Kidney (tissue), 14 donors: Measurements from ENCODE around the gene NIT2. TPM values are rescaled to one million over a fixed set of nuclear protein-coding genes. Genes with fewer than 3 reads are reported as not detected.

Experiments
- DNase-seq, 5 donors: peaks; one replicate each; pipeline ENCODE4 v3.0.0-alpha.2; 2013 to 2020
- FAIRE-seq: peaks from 2 replicates; lab custom pipeline; 2012; peaks lifted over from hg19 to GRCh38; lab: Jason Lieb, UNC
- H3K27ac ChIP-seq, 2 donors: one replicate each; pipeline ENCODE4 v1.7.0; 2013; ENCODE audit warnings: low read depth in 2 of 2, low read length in 2 of 2, inconsistent platforms in 1 of 2
- H3K27me3 ChIP-seq: one replicate; pipeline ENCODE4 v1.7.1; 2013; ENCODE audit warnings: low read length, inconsistent platforms; ENCODE audit not compliant: control insufficient read depth, insufficient read depth
- H3K36me3 ChIP-seq, 3 donors: one replicate each; pipeline versions ENCODE4 v1.7.0 to v1.7.1; 2013; ENCODE audit warnings: low read length in 3 of 3, control low read depth in 1 of 3, inconsistent platforms in 1 of 3; ENCODE audit not compliant: insufficient read depth in 3 of 3, control insufficient read depth in 2 of 3
- H3K4me1 ChIP-seq, 3 donors: one replicate each; pipeline versions ENCODE4 v1.7.0 to v1.7.1; 2013; ENCODE audit warnings: low read length in 3 of 3, inconsistent platforms in 1 of 3, low read depth in 1 of 3; ENCODE audit not compliant: control insufficient read depth in 2 of 3, insufficient read depth in 2 of 3
- H3K4me3 ChIP-seq, 3 donors: one replicate each; pipeline versions ENCODE4 v1.7.0 to v1.8.1; 2013; ENCODE audit warnings: low read length in 3 of 3, control low read depth in 1 of 3, inconsistent platforms in 1 of 3
- H3K9ac ChIP-seq, 3 donors: one replicate each; pipeline versions ENCODE4 v1.7.0 to v1.7.1; 2013; ENCODE audit warnings: low read length in 3 of 3, control low read depth in 1 of 3, inconsistent platforms in 1 of 3
- H3K9me3 ChIP-seq, 3 donors: one replicate each; pipeline versions ENCODE4 v1.7.0 to v1.7.1; 2013; ENCODE audit warnings: low read length in 3 of 3, control low read depth in 1 of 3, inconsistent platforms in 1 of 3; ENCODE audit not compliant: control insufficient read depth in 2 of 3, insufficient read depth in 1 of 3
- CTCF ChIP-seq: IDR thresholded peaks from 3 replicates; pipeline ENCODE4 v1.5.1; 2012; ENCODE audit warnings: mild to moderate bottlenecking, moderate library complexity, borderline replicate concordance; ENCODE audit not compliant: insufficient read depth; ENCODE audit errors: extremely low read depth
- intact Hi-C: fragments of 100-400 bp; cut with DNase I; formaldehyde crosslinking; loops from one replicate; pipeline ENCODE4 v1.11.1; 2022
- polyA plus RNA-seq: library from polyadenylated mRNA; stranded (reverse); fragments of 350-450 nt; fragmentation: Illumina TruSeq; extraction: RNeasy Lipid Tissue Mini Kit (QIAGEN cat#74804); gene quantifications from one replicate; pipeline ENCODE4 v1.2.3, GENCODE V29; 2014; ENCODE audit warnings: low read depth, low replicate concordance; ENCODE audit not compliant: insufficient read depth
- total RNA-seq: library from RNA; stranded (reverse); fragmentation: NEBNext Ultra II Directional; extraction: Animal tissue kit (Norgen Biotek cat#: 25700); gene quantifications from one replicate; pipeline ENCODE4 v1.2.1, GENCODE V29; 2021
- donor health status: control.
- donor health status: control.
- donor health status: control.
- donor health status: control.
- donor health status: control.
- donor health status: DM: yes; HTN: yes; CAD: no.
- donor health status: Normal renal cell carcinoma (clear cell type).

NIT2 gene
- total and polyA plus RNA-seq, 2 donors from 2014 or later = 57.5 to 180 TPM

GRCh38 chr3:100289339-100289738, 45.2 kb upstream of the NIT2 start:
- no peak for TF ChIP-seq CTCF

GRCh38 chr3:100295089-100295488, 39.5 kb upstream of the NIT2 start:
- DNase-seq (no peak), FAIRE-seq (no peak)
- Histone ChIP-seq H3K36me3 (peaks cover 2 to 25% (median 10%) of the 10 kb centered on the region in 3 donors), H3K4me3 (no peak overlapping the region), H3K27ac (no peak overlapping the region), H3K4me1 (no peaks in the 10 kb centered on the region), H3K27me3 (no peaks in the 10 kb centered on the region), H3K9me3 (no peaks in the 10 kb centered on the region), H3K9ac (no peak overlapping the region)
- intact Hi-C loops = no loop called here
- TF ChIP-seq CTCF = no peak

More at GRCh38 chr3:100289339-100289738, 45.2 kb upstream of the NIT2 start:
- no peak overlapping the region for H3K27ac ChIP-seq
- intact Hi-C loops = no loop called here
- H3K27me3 ChIP-seq = no peaks in the 10 kb centered on the region
- FAIRE-seq = no peak
- peaks cover 2 to 25% (median 2%) of the 10 kb centered on the region in 3 donors for H3K36me3 ChIP-seq
- H3K4me1 ChIP-seq = no peaks in the 10 kb centered on the region
- H3K9ac ChIP-seq = no peak overlapping the region
- DNase-seq = peak in 1 of 5 donors; percentile 4
- H3K4me3 ChIP-seq = no peak overlapping the region
- H3K9me3 ChIP-seq = no peaks in the 10 kb centered on the region

GRCh38 chr3:100297784-100298183, 36.8 kb upstream of the NIT2 start:
- FAIRE-seq = no peak
- no peak overlapping the region for H3K9ac ChIP-seq
- H3K27ac ChIP-seq = no peak overlapping the region
- H3K27me3 ChIP-seq = no peaks in the 10 kb centered on the region
- no peaks in the 10 kb centered on the region for H3K4me1 ChIP-seq
- H3K36me3 ChIP-seq = peaks cover 2 to 17% (median 12%) of the 10 kb centered on the region in 3 donors
- no peaks in the 10 kb centered on the region for H3K9me3 ChIP-seq
- no peak for DNase-seq
- H3K4me3 ChIP-seq = no peak overlapping the region
- intact Hi-C loops = no loop called here
- TF ChIP-seq CTCF = no peak

GRCh38 chr3:100299016-100299415, 35.5 kb upstream of the NIT2 start:
- Histone ChIP-seq H3K36me3 (peaks cover 2 to 12% (median 12%) of the 10 kb centered on the region in 3 donors), H3K4me3 (no peak overlapping the region)

More at GRCh38 chr3:100299016-100299415, 35.5 kb upstream of the NIT2 start:
- no peak overlapping the region for H3K27ac ChIP-seq
- no peak overlapping the region for H3K9ac ChIP-seq
- no peak for DNase-seq
- no peaks in the 10 kb centered on the region for H3K9me3 ChIP-seq
- FAIRE-seq = no peak
- no peaks in the 10 kb centered on the region for H3K27me3 ChIP-seq
- no peaks in the 10 kb centered on the region for H3K4me1 ChIP-seq
- intact Hi-C loops = no loop called here
- TF ChIP-seq CTCF = no peak
